B cell (primary cell): ENCODE data around the gene ZNF655.

ENCODE experiments used
- CTCF ChIP-seq: fragments of 200-600 bp; IDR thresholded peaks from one replicate; pipeline ENCODE4 v1.8.0; 2022; ENCODE audit warnings: antibody characterized with exemption, mild to moderate bottlenecking
- EZH2 ChIP-seq: IDR thresholded peaks from 2 replicates; pipeline ENCODE4 v1.6.1; 2012; ENCODE audit warnings: borderline replicate concordance, low read depth, mild to moderate bottlenecking, moderate library complexity, low read length; ENCODE audit not compliant: insufficient read depth, poor library complexity, severe bottlenecking

DNA sequence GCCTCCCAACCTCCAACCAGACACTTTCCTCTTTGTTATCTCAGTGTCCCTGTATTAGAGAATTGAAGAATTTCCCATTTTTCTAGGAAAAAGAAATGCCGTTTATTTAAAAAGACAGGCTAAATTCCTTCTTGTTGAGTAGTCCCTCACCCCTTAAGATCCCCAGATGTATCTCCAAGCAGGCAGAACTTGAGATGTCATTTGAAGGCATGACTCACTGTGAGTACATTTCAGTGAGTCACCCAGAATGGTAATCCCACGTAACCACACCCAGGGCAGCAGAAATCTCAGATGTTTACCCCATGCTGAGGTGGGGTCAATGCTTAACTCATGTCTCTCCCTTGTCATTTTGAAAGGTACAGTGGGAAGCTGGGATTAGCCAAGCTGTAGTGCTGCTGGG, 4.4 kb downstream of the ZNF655 start:
- no peak for TF ChIP-seq CTCF
- no peak for TF ChIP-seq EZH2
